ENCODE data around the gene CACNB2.

- TF ChIP-seq POLR2AphosphoS5 (IDR thresholded peaks at IDR 0.05; ENCODE audit: low read depth, low read length) (no peak), TAF1 (IDR thresholded peaks at IDR 0.05; ENCODE audit: low read depth, low read length) (no peak), POLR2A (IDR thresholded peaks at IDR 0.05; ENCODE audit: low read depth, low read length) (no peak), POU2F2 (IDR thresholded peaks at IDR 0.05; ENCODE audit: low read depth, low read length) (no peak)
Observed at GRCh38 chr10:18483516-18484186, 343.4 kb downstream of the CACNB2 start.
